ENCODE measurements around the gene TSFM. TPM values are rescaled to one million over a fixed set of nuclear protein-coding genes. Genes with fewer than 3 reads are reported as not detected.

The TSFM gene
- total and polyA plus RNA-seq, 2 of the 13 experiments (the other 11 are each of a cell fraction or from before 2014, with no cell fraction given): 29.8 to 68.3 TPM

DNA sequence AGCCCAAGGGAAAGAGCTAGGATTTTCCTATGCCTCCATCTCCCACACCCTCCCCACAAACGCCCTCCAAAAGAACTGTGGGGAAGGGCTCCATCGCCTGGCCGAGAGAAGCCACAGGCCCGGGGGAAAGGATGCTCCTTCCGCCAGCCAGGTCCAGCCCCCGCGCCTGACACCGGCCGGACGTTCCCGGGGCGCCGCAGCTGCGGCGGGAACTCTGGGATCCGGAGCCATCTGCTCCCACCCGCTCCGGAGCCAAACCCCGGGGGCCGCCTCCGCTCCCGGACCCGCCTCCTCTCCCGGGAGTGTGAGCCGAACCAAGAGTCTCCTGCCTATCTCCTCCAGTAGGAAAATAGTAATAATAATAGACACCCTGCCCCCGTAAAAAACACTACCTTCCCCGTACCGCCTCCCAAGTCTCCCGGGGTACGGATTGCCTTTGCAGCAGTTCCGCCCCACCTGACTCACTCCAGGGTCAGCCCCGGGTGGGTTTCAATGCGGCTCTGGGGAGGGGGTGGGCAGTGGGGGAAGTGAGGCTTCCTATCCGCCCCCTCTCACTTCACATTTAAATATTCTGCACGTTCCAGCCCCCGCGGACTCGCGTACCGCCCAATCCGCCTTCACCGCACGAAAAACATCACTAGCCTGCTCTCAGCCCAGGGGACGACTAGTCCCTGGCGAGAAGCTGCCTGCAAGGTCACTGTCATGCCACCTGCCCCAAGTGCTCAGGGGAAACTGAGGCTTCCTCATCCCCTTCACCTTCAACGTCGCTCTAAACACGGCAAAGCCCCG, 46.4 kb upstream of the TSFM start (continued):
- TF ChIP-seq, protein P1, sequence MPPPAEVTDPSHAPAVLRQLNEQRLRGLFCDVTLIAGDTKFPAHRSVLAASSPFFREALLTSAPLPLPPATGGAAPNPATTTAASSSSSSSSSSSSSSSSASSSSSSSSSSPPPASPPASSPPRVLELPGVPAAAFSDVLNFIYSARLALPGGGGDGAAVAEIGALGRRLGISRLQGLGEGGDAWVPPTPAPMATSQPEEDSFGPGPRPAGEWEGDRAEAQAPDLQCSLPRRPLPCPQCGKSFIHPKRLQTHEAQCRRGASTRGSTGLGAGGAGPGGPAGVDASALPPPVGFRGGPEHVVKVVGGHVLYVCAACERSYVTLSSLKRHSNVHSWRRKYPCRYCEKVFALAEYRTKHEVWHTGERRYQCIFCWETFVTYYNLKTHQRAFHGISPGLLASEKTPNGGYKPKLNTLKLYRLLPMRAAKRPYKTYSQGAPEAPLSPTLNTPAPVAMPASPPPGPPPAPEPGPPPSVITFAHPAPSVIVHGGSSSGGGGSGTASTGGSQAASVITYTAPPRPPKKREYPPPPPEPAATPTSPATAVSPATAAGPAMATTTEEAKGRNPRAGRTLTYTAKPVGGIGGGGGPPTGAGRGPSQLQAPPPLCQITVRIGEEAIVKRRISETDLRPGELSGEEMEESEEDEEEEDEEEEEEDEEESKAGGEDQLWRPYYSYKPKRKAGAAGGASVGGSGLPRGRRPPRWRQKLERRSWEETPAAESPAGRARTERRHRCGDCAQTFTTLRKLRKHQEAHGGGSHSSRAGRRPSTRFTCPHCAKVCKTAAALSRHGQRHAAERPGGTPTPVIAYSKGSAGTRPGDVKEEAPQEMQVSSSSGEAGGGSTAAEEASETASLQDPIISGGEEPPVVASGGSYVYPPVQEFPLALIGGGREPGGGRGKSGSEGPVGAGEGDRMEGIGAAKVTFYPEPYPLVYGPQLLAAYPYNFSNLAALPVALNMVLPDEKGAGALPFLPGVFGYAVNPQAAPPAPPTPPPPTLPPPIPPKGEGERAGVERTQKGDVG (CRISPR knock-in tag; IDR thresholded peaks at IDR 0.05; ENCODE audit: borderline replicate concordance): no peak
- no peak for TF ChIP-seq ZNF12 (CRISPR knock-in tag; IDR thresholded peaks at IDR 0.05)
- no peak for TF ChIP-seq ZBTB38 (CRISPR knock-in tag; IDR thresholded peaks at IDR 0.05)

DNA sequence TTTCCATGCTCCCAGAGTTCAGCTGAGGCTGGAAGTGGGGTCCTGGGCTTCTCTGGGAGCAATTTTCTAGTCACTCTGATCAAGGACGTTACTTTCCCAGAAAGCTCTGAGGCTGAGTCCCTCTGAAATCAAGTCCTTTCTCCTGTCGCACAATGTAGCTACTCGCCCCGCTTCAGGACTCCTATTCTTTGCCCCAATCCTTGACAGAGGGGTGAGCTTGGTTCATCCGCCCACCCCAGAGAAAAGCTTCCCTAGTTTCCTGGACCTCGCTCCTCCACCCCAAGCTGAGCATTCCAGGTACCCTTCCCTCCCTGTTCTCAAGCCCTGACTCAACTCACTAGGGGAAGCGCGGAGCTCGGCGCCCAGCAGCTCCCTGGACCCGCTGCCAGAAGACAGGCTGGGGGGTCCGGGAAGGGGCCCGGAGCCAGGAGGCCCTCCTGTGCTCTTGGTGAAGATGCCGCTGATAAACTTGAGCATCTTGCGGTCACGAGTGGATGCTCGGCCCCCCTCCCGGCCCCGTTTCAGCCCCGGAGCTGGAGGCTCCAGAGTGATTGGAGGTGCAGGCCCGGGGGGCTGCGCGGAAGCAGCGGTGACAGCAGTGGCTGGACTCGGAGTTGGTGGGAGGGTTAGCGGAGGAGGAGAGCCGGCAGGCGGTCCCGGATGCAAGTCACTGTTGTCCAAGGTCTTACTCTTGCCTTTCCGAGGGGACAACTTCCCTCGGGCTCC, 45.7 kb upstream of the TSFM start:
- H3K4me2 ChIP-seq (ENCODE audit: low read depth, low read length): peak overlapping the region; percentile 94
- H3K79me2 ChIP-seq (ENCODE audit: insufficient read depth, low read length): no peaks in the 10 kb centered on the region
- no peak for DNase-seq (ENCODE audit: low spot score)
- ATAC-seq: peak; percentile 4; the same call in 2 of the 3 replicates
- CTCF ChIA-PET (ENCODE audit: low intra/inter-chr PET ratio, low total read pairs): no interaction called here
- H3K9me3 ChIP-seq (ENCODE audit: low read length): no peaks in the 10 kb centered on the region
- peaks cover 12 to 59% of the 10 kb centered on the region in 2 experiments; a peak in 4 of 5 replicates for H3K27me3 ChIP-seq (ENCODE audit: control insufficient read depth in 1 of 2, insufficient read depth in 2 of 2, low read length in 2 of 2)
- POLR2A ChIA-PET: interaction anchor here (1.2 to 3.3 kb wide), 2 partner anchors 8 to 11 kb away, joined by 5 to 29 read pairs; partner anchors contain the start of gene TSPAN31
- intact Hi-C loops (cut with micrococcal nuclease; ENCODE audit: unreplicated experiment) (loop anchor here (5.0 kb wide), 2 partner anchors 45 to 155 kb away; partner anchors contain the start of gene OS9), in situ Hi-C loops (cut with HindIII; ENCODE audit: extremely low pct_ligation_motif_present, low pct_unique_long_range_greater_than_20kb) (no loop called here)
- no TSS peak for BruUV-seq (replicated peaks)
- H3K36me3 ChIP-seq (replicated peaks in 1 of 2; ENCODE audit: control insufficient read depth in 1 of 2, insufficient read depth in 2 of 2, low read length in 2 of 2): no peaks in the 10 kb centered on the region
- H2AFZ ChIP-seq (ENCODE audit: low read length): no peak overlapping the region
- FAIRE-seq: no peak
- H3K4me1 ChIP-seq (ENCODE audit: insufficient read depth, low read length): peaks cover 48% of the 10 kb centered on the region
- no peaks in the 10 kb centered on the region for H4K20me1 ChIP-seq (ENCODE audit: insufficient read depth, low read length)
- H3K4me3 ChIP-seq (replicated peaks in 1 of 3; ENCODE audit: insufficient read depth in 1 of 3, low read depth in 2 of 3, low read length in 3 of 3): peak overlapping the region; percentile 48 to 73 (median 59); a peak in 5 of 6 replicates
- H3K27ac ChIP-seq (ENCODE audit: extremely low read length, insufficient read depth, low read length): no peak overlapping the region
- 26% methylated on average over 11 of the region's 31 CpGs for WGBS (ENCODE audit: low lambda C conversion rate)
- no peak overlapping the region for H3K9ac ChIP-seq (ENCODE audit: insufficient read depth, low read depth, low read length)
- 0 out of 2 replicates have a peak, but pooled peaks have one; percentile 7 for TF ChIP-seq ZNF772 (CRISPR knock-in tag; IDR thresholded peaks at IDR 0.05)
- TF ChIP-seq POGZ (CRISPR knock-in tag; IDR thresholded peaks at IDR 0.05): no peak
- TF ChIP-seq, protein P2, sequence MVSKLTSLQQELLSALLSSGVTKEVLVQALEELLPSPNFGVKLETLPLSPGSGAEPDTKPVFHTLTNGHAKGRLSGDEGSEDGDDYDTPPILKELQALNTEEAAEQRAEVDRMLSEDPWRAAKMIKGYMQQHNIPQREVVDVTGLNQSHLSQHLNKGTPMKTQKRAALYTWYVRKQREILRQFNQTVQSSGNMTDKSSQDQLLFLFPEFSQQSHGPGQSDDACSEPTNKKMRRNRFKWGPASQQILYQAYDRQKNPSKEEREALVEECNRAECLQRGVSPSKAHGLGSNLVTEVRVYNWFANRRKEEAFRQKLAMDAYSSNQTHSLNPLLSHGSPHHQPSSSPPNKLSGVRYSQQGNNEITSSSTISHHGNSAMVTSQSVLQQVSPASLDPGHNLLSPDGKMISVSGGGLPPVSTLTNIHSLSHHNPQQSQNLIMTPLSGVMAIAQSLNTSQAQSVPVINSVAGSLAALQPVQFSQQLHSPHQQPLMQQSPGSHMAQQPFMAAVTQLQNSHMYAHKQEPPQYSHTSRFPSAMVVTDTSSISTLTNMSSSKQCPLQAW (CRISPR knock-in tag; IDR thresholded peaks at IDR 0.05): 0 out of 2 replicates have a peak, but pooled peaks have one; percentile 21
- no peak for TF ChIP-seq HNRNPUL1 (IDR thresholded peaks at IDR 0.05; ENCODE audit: low read depth, low read length)
- TF ChIP-seq ZNF607 (CRISPR knock-in tag; IDR thresholded peaks at IDR 0.05; ENCODE audit: borderline replicate concordance): no peak
- TF ChIP-seq, protein P3, sequence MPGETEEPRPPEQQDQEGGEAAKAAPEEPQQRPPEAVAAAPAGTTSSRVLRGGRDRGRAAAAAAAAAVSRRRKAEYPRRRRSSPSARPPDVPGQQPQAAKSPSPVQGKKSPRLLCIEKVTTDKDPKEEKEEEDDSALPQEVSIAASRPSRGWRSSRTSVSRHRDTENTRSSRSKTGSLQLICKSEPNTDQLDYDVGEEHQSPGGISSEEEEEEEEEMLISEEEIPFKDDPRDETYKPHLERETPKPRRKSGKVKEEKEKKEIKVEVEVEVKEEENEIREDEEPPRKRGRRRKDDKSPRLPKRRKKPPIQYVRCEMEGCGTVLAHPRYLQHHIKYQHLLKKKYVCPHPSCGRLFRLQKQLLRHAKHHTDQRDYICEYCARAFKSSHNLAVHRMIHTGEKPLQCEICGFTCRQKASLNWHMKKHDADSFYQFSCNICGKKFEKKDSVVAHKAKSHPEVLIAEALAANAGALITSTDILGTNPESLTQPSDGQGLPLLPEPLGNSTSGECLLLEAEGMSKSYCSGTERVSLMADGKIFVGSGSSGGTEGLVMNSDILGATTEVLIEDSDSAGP (CRISPR knock-in tag; IDR thresholded peaks at IDR 0.05; ENCODE audit: borderline replicate concordance): no peak
